Pancreas (tissue), 10 donors: ENCODE results near the gene SMIM29. TPM values are rescaled to one million over a fixed set of nuclear protein-coding genes. Genes with fewer than 3 reads are reported as not detected.

Experiments used
- ATAC-seq, 4 donors: fragments of 200-7000 bp; cut with Tn5 transposase; one replicate each; pipeline versions ENCODE4 v1.8.0 to v1.9.1; 2020; ENCODE audit warnings: mild to moderate bottlenecking in 4 of 4, moderate library complexity in 4 of 4
- DNase-seq, 6 donors: peaks; one replicate each; pipeline ENCODE4 v3.0.0-alpha.2; 2020
- FAIRE-seq: peaks from 2 replicates; lab custom pipeline; 2012; peaks lifted over from hg19 to GRCh38; lab: Jason Lieb, UNC
- H3K27ac ChIP-seq, 4 donors: fragments of 200-600 bp; sonication (generic); 1 replicate in 3 of 4; 2 replicates in 1 of 4; pipeline versions ENCODE4 v1.5.0 to v1.8.0; 2020
- H3K27me3 ChIP-seq, 4 donors: fragments of 200-600 bp; one replicate each; pipeline ENCODE4 v1.8.0; 2021
- H3K36me3 ChIP-seq, 3 donors: fragments of 200-600 bp; sonication (generic) in 1 of 3; one replicate each; pipeline versions ENCODE4 v1.5.0 to v1.8.0; 2020 to 2021
- H3K4me1 ChIP-seq, 3 donors: fragments of 200-600 bp; one replicate each; pipeline ENCODE4 v1.8.0; 2021
- H3K4me3 ChIP-seq, 4 donors: fragments of 200-600 bp; sonication (generic) in 2 of 4; one replicate each; pipeline versions ENCODE4 v1.5.0 to v1.8.0; 2020 to 2021
- H3K9me3 ChIP-seq, 4 donors: fragments of 200-600 bp; one replicate each; pipeline ENCODE4 v1.8.0; 2021
- CTCF ChIP-seq, 4 donors: fragments of 200-600 bp; sonication (generic) in 3 of 4; IDR thresholded peaks; one replicate each; pipeline versions ENCODE4 v1.5.0 to v1.8.0; 2021; ENCODE audit warnings: antibody characterized with exemption in 4 of 4
- WGBS, 2 donors: extraction: QIAGEN DNeasy Blood & Tissue Kit; methylation state at CpG; one replicate each; pipeline ENCODE4 v1.1.7; 2013; 5-methylcytosine and 5-hydroxymethylcytosine counted together
- intact Hi-C, 3 donors: fragments of 100-400 bp; cut with DNase I; formaldehyde crosslinking; loops; one replicate each; pipeline versions ENCODE4 v1.11.1 to v1.14.2; 2022
- polyA plus RNA-seq, 2 donors: library from polyadenylated mRNA; stranded (reverse); fragments of 200-250 nt; gene quantifications; one replicate each; pipeline ENCODE4 v1.2.3, GENCODE V29; 2013
- total RNA-seq, 6 donors: library from RNA; stranded (reverse); fragmentation: NEBNext Ultra II Directional in 4 of 6; extraction: Animal tissue kit (Norgen Biotek cat#: 25700) in 4 of 6; gene quantifications; one replicate each; pipeline versions ENCODE4 v1.2.1 to v1.2.4, GENCODE V29; 2021 to 2023
- donor health status: healthy with polysubstance abuse.
- donor health status: DM: no; HTN: no; CAD: no; lungs with moderate emphysema.
- donor health status: DM: no; HTN: no; CAD: no.
- donor health status: control.
- donor health status: control.
- donor health status: Bipolar disorder and iron deficiency.
- donor health status: DM: yes; HTN: yes; CAD: no.
- donor health status: DM: no; HTN: no; CAD: no.
- donor health status: DM: no; HTN: no; CAD: no.
- donor health status: DM: yes; HTN: yes; CAD: no.

SMIM29 gene
- total and polyA plus RNA-seq, 8 donors = 5.9 to 35.0 (median 8.2) TPM

- ATAC-seq (peak; percentile 91 to 93 (median 92)), FAIRE-seq (no peak), DNase-seq (peak; percentile 80 to 93 (median 88))
- Histone ChIP-seq H3K27ac (peak within 1 kb of the TSS; percentile 69 to 88 (median 74)), H3K36me3 (no peaks in the 10 kb centered on the region), H3K4me3 (peak within 1 kb of the TSS; percentile 63 to 82 (median 68)), H3K27me3 (no peaks in the 10 kb centered on the region), H3K4me1 (peaks cover 0 to 12% (median 0%) of the 10 kb centered on the region in 3 donors), H3K9me3 (no peaks in the 10 kb centered on the region)
- WGBS, 2 donors = 3 to 4% methylated on average over 75 to 91 of the region's 91 CpGs
- intact Hi-C loops = no loop called here
- TF ChIP-seq CTCF (IDR thresholded peaks at IDR 0.05) = no peak
Measured at GRCh38 chr6:34236443-34237315, 12.1 kb downstream of the SMIM29 start, which contains the start of gene HMGA1. TSS of gene HMGA1 (plus strand) at chr6:34236873. CDS start at chr6:34240781, 3,908 bp downstream.

- TF ChIP-seq CTCF (IDR thresholded peaks at IDR 0.05) = no peak
- Histone ChIP-seq H3K9me3 (no peaks in the 10 kb centered on the region), H3K27ac (peak overlapping the region; percentile 69 to 88 (median 74)), H3K4me1 (peaks cover 0 to 12% (median 0%) of the 10 kb centered on the region in 3 donors), H3K36me3 (no peaks in the 10 kb centered on the region), H3K4me3 (peak overlapping the region in 3 of 4 donors; percentile 36 to 82 (median 68)), H3K27me3 (no peaks in the 10 kb centered on the region)
- intact Hi-C loops = no loop called here
- peak in 2 of 4 donors; percentile 2 to 4 for ATAC-seq
- FAIRE-seq = no peak
- no peak for DNase-seq
- 49 to 50% methylated on average over 13 of the region's 13 CpGs for WGBS, 2 donors
Measured at GRCh38 chr6:34236131-34236442, 12.7 kb downstream of the SMIM29 start.

GRCh38 chr6:34235307-34236130 lies 13.3 kb downstream of the SMIM29 start:
- WGBS, 2 donors = 39 to 49% methylated on average over 41 to 75 of the region's 75 CpGs
- Histone ChIP-seq H3K4me1 (peaks cover 0 to 12% (median 0%) of the 10 kb centered on the region in 3 donors), H3K4me3 (peak overlapping the region in 1 of 4 donors; percentile 82), H3K27me3 (no peaks in the 10 kb centered on the region), H3K9me3 (no peaks in the 10 kb centered on the region), H3K27ac (peak overlapping the region; percentile 69 to 88 (median 74)), H3K36me3 (no peaks in the 10 kb centered on the region)
- DNase-seq = peak in 5 of 6 donors; percentile 33 to 76 (median 57)
- TF ChIP-seq CTCF (IDR thresholded peaks at IDR 0.05) = no peak
- peak; percentile 11 to 33 (median 14) for ATAC-seq
- intact Hi-C loops = no loop called here
- no peak for FAIRE-seq

GRCh38 chr6:34234667-34235306 lies 14.0 kb downstream of the SMIM29 start:
- H3K27me3 ChIP-seq = no peaks in the 10 kb centered on the region
- peaks cover 0 to 12% (median 0%) of the 10 kb centered on the region in 3 donors for H3K4me1 ChIP-seq
- WGBS, 2 donors = 81 to 89% methylated on average over 35 to 53 of the region's 53 CpGs
- intact Hi-C loops = no loop called here
- ATAC-seq = no peak
- no peaks in the 10 kb centered on the region for H3K9me3 ChIP-seq
- FAIRE-seq = no peak
- peak overlapping the region in 3 of 4 donors; percentile 69 to 88 (median 69) for H3K27ac ChIP-seq
- TF ChIP-seq CTCF (IDR thresholded peaks at IDR 0.05) = no peak
- peak in 3 of 6 donors; percentile 45 to 78 (median 52) for DNase-seq
- H3K4me3 ChIP-seq = no peak overlapping the region
- H3K36me3 ChIP-seq = no peaks in the 10 kb centered on the region
